GM10266 (cell line): ENCODE results near the gene HIPK4.
A peak's percentile ranks its signal among the peaks of the same experiment; 100 is the strongest.

ENCODE experiments used
- DNase-seq: peaks from one replicate; pipeline ENCODE4 v3.0.0; 2012; ENCODE audit errors: extremely low spot score
- TF ChIP-seq, protein P1 (sequence below): IDR thresholded peaks from 2 replicates; pipeline ENCODE4 v1.5.1; 2012; ENCODE audit warnings: mild to moderate bottlenecking, low read depth; ENCODE audit not compliant: control insufficient read depth, insufficient read depth; ENCODE audit errors: missing control alignments

Gene HIPK4

DNA sequence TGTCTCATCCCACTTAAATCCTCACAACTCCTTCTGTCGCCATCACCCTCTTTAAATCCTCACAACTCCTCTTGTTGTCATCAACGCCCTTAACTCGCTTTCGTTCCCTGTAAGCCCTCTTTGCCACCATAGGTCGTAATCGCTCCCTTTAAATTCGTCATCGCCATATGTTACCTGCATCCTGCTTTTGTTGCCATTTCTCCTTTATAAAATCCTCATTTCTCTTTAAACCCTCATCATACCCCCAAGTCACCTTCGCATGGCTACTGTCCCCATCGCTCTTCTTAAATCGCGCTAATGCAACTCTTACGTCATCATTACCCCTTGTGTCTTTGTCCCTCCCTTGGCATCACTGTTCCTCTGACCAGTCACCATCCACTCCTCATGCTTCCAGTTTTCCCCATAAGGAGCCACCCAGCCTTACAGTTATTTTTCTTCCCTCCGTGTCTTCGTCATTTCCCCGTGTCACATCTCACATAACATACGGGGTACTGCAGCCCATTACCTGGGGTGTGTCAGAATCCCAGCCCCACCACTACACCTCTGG is 40.9 kb downstream of the HIPK4 start:
- TF ChIP-seq, protein P1, sequence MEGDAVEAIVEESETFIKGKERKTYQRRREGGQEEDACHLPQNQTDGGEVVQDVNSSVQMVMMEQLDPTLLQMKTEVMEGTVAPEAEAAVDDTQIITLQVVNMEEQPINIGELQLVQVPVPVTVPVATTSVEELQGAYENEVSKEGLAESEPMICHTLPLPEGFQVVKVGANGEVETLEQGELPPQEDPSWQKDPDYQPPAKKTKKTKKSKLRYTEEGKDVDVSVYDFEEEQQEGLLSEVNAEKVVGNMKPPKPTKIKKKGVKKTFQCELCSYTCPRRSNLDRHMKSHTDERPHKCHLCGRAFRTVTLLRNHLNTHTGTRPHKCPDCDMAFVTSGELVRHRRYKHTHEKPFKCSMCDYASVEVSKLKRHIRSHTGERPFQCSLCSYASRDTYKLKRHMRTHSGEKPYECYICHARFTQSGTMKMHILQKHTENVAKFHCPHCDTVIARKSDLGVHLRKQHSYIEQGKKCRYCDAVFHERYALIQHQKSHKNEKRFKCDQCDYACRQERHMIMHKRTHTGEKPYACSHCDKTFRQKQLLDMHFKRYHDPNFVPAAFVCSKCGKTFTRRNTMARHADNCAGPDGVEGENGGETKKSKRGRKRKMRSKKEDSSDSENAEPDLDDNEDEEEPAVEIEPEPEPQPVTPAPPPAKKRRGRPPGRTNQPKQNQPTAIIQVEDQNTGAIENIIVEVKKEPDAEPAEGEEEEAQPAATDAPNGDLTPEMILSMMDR, result no peak
- DNase-seq, result no peak

DNA sequence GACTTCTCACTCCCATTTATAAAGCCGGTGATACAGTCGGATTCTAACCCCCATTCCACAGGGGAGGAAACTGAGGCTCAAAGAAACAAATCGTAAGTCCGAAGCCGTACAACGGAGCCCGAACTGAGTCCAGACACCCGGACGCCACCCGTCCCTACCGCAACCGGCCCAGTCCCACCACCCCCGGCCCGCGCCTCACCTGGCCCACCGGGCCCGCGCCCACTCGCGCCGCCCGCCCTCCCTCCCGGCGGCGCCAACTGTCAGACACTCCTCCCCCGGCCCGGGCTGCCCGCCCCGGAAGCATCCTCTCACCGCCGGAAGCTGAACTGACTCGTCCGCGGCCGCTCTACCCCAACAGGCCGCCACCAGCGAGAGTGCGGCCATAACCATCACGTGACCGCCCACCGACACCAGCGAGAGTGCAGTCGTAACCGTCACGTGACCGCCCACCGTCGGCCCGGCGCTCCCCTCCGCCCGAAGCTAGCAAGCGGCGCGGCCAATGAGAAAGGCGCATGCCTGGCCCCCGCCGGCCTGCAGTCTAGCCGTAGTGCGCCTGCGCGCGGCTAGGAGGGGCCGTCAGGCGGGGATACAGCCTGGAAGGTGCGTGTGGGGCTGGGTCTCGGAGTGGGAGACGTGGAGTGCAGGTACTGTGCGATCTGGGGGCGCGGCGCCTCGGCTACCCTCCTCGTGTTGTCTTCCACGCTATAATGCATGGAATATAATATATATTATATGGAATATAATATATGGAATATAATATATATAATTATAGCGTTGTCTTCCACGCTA is 41.7 kb downstream of the HIPK4 start, which contains the start of the genes C19orf47 and PLD3:
C19orf47 (minus strand) TSS at position 273 of the 789 bp plus-strand sequence. CDS start 6,540 bp downstream, outside the sequence.
PLD3 (plus strand) TSS at position 571 of the 789 bp plus-strand sequence. CDS start 17,789 bp downstream, outside the sequence.
- TF ChIP-seq, protein P1, result no peak
- DNase-seq, result peak; percentile 100

GRCh38 chr19:40344422-40344821 is 45.6 kb downstream of the HIPK4 start:
- TF ChIP-seq, protein P1, result no peak
- DNase-seq, result no peak

DNA sequence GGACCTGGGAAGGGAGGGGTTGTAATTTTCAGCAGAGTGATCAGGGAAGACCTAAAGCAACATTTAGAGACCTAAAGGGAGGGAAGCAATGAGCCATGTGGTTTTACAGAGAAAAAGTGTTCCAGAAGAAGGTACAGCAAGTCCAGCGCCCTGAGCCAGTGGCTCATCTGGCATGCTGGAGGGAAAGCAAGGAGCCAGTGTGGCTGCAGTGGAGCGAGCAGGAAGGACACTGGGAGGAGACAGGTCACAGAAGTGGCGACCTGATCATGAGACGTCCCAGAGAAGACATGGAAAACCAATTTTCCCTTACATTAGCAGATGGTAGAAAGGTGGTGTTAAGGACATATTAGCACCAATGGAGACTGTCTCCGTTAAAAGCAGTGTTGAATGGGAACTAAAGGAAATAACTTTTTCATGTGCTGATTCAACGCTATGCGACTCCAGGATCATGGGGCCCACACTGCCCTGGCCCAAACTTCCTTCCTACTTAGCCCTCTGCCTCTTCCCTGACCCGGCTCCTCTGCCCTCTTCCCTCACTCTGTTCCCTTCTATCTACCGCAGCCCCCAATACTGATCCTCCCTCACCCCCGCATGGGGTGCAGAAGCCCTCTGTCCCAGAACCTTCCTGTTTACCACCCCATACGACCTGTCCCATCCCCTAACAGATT is 47.2 kb downstream of the HIPK4 start:
- no peak for DNase-seq
- TF ChIP-seq, protein P1, result no peak

DNA sequence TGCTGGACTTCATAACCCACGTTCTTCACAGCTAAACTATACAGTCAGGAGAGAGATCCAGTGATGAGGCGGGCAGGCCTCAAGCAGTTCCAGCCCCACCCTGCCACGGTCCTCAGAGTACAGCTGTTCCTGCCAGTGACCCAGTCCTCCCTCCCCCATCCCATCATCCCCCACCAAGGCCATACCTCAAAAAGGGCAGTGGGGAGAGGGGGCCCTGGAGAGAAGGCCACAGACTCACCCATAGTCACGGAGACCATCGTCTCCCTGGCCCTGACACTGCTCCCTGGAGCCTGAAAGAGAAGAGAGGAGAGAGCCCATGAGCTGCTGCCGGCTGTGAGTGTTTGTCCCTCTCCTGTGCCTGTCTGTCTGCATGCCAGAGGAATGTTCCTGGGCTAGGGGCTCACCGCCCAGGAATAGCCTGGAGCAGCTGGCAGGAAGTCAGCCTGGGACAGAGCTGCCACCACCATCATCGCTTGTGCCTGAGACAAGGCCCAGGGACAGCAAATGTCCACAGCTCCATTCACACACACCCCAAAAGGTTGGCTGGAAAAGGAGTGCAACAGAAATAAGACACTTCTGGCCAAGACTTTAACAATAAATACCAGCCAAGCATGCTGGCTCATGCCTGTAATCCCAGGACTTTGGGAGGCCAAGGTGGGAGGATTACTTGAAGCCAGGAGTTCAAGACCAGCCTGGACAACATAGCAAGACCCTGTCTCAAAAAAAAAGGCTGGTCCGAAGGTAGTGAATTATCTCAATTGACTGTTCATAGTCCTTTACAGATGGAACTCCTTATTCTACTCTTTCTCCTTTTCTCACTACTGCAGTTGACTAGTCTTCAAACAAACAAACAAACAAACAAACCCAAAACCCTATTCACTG is 48.1 kb downstream of the HIPK4 start:
- DNase-seq, result no peak
- TF ChIP-seq, protein P1, result no peak

GRCh38 chr19:40339018-40339728 is 50.8 kb downstream of the HIPK4 start:
- DNase-seq, result no peak
- TF ChIP-seq, protein P1, result no peak
